NCI-H1436 treated with DMSO at 0.1 percent for 48 hours (cell line): ENCODE data around the gene CLEC18C.
"Not testable (repeated sequence)": the region's sequence is repeated elsewhere in the genome, so short reads cannot be mapped to it uniquely, and the experiment has no call there.

Source experiments
- DNase-seq: peaks from one replicate; lab custom pipeline; 2025; lab: John Stamatoyannopoulos, UW

CLEC18C gene

GRCh38 chr16:70218586-70218985, 45.0 kb downstream of the CLEC18C start:
- DNase-seq: not testable (repeated sequence)

DNA sequence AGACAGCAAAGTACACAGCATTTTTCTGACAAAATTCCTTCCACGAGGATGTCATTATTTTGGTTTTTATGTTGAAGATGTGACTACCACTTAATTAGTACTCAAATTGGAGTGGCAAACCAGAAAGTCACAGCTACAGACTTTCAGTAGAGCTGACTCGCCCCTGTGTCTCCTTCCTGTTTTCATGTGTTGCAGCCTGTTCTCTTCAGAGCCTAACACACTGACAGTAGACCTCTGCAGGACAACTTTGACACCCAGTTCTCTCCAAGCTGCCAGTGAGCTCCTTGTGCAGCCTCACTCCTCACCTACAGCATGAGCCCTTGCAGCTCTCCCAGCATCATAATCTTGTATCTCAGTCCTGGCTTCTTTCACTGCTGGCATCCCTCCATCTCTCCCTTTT, 49.0 kb downstream of the CLEC18C start:
- not testable (repeated sequence) for DNase-seq

DNA sequence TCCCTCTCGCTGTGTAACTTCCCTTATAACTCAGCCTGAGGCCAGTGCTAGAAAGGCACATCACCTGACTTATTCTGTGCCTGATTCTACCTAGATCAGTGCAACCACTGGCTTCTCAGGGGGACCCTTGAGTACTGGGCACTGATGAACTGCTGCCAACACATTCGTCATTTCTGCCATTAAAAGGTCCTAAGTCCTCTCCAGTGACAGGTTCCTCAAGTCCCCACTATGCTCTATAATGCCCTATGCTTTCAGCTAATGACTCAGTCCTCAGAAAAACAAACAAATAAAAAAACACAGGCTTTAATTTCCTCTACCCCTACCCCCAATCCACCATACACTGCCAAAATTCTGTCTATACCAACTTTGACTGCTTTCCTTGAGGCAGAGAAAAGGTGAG, 49.6 kb downstream of the CLEC18C start:
- DNase-seq: not testable (repeated sequence)

- not testable (repeated sequence) for DNase-seq
Measured at GRCh38 chr16:70223971-70224513, 50.5 kb downstream of the CLEC18C start.

DNA sequence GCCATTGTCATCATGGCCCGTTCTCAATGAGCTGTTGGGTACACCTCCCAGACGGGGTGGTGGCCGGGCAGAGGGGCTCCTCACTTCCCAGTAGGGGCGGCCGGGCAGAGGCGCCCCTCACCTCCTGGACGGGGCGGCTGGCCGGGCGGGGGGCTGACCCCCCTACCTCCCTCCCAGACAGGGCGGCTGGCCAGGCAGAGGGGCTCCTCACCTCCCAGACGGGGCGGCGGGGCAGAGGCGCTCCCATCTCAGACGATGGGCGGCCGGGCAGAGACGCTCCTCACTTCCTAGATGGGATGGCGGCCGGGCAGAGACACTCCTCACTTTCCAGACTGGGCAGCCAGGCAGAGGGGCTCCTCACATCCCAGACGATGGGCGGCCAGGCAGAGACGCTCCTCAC, 51.1 kb downstream of the CLEC18C start:
- not testable (repeated sequence) for DNase-seq

DNA sequence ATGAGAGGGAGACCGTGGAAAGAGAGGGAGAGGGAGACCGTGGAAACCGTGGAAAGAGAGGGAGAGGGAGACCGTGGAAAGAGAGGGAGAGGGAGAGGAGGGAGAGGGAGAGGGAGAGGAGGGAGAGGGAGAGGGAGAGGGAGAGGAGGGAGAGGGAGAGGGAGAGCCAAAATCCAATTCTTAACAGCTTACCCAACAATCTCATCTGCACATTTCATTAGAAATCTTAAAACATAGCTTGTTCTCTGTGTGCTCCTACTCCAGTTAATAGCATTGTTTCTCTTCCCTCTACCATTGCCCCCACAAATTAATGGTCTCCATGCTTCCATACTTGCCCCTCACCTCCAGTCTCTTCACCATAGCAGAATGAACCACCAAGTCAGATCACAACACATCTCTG, 51.8 kb downstream of the CLEC18C start:
- DNase-seq: not testable (repeated sequence)

GRCh38 chr16:70226024-70226423, 52.4 kb downstream of the CLEC18C start:
- DNase-seq: not testable (repeated sequence)

- DNase-seq: not testable (repeated sequence)
Measured at GRCh38 chr16:70231831-70232230, 58.2 kb downstream of the CLEC18C start.
